ENCODE data around the gene TAOK3. TPM values are rescaled to one million over a fixed set of nuclear protein-coding genes. Genes with fewer than 3 reads are reported as not detected.

TAOK3 gene
- total RNA-seq, 1 donor from 2014 or later: 10.4 TPM

DNA sequence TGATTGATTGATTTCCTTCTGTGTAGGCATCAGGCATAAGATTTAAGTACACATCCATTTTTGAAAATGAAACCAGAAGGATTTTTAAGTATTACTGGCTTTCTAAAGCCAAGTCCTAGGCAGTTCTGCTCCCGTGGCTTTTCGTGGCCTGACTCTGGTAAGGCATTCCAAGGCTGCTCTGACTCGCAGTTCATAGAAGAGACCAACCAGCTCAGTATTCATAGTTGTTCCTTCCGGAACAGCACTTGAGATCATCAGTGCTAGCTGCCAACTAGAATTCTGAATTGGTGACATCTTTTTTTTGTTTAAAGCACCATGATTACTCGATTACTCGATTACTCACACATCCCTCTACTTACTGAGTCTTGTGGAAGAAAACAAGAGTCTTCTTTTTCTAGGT lies 29.5 kb upstream of the TAOK3 start:
- TF ChIP-seq, protein P1, sequence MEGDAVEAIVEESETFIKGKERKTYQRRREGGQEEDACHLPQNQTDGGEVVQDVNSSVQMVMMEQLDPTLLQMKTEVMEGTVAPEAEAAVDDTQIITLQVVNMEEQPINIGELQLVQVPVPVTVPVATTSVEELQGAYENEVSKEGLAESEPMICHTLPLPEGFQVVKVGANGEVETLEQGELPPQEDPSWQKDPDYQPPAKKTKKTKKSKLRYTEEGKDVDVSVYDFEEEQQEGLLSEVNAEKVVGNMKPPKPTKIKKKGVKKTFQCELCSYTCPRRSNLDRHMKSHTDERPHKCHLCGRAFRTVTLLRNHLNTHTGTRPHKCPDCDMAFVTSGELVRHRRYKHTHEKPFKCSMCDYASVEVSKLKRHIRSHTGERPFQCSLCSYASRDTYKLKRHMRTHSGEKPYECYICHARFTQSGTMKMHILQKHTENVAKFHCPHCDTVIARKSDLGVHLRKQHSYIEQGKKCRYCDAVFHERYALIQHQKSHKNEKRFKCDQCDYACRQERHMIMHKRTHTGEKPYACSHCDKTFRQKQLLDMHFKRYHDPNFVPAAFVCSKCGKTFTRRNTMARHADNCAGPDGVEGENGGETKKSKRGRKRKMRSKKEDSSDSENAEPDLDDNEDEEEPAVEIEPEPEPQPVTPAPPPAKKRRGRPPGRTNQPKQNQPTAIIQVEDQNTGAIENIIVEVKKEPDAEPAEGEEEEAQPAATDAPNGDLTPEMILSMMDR (conservative IDR thresholded peaks at IDR 0.05; ENCODE audit: low read depth, low read length): no peak
- no peak overlapping the region for H3K4me3 ChIP-seq (ENCODE audit: low read depth, low read length)
- no peak for DNase-seq (ENCODE audit: low read depth)

DNA sequence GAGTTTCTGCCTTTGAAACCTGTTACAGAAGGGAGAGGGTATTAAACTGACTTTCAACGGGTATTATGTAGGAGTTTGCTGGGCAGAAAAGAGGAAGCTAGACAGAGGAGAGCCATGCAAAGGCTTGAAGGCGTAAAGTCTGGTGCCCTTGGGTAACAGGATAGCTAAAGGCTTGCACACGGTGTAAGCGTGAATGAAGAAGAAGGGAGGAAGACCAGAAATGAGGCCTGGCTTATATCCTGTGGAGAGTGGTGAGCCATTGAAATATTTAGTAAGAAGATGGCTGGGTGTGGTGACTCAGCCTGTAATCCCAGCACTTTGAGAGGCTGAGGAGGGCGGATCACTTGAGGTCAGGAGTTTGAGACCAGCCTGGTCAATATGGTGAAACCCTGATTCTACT lies 26.2 kb upstream of the TAOK3 start:
- no peak for DNase-seq (ENCODE audit: low read depth)
- TF ChIP-seq, protein P1 (conservative IDR thresholded peaks at IDR 0.05; ENCODE audit: low read depth, low read length): no peak
- no peak overlapping the region for H3K4me3 ChIP-seq (ENCODE audit: low read depth, low read length)

DNA sequence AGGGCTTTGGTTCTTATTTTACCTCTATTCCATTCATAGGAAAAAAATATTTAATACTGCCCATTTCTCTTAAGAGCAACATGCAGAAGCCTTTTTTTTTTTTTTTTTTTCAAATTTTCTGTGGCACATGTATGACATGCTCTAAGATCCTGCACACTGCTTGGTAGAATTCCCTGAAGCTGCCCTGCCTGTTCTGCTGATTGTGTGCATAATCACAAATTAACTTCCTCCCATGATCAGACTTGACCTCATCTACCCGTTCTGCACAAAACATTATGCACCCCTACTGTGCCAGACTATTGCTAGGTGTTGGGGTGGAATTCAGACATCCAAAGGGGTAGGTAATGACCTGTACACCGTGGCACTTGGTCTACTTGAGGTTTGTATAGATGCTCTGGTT lies 25.8 kb upstream of the TAOK3 start:
- TF ChIP-seq, protein P1 (conservative IDR thresholded peaks at IDR 0.05; ENCODE audit: low read depth, low read length): no peak
- no peak overlapping the region for H3K4me3 ChIP-seq (ENCODE audit: low read depth, low read length)
- DNase-seq (ENCODE audit: low read depth): no peak

DNA sequence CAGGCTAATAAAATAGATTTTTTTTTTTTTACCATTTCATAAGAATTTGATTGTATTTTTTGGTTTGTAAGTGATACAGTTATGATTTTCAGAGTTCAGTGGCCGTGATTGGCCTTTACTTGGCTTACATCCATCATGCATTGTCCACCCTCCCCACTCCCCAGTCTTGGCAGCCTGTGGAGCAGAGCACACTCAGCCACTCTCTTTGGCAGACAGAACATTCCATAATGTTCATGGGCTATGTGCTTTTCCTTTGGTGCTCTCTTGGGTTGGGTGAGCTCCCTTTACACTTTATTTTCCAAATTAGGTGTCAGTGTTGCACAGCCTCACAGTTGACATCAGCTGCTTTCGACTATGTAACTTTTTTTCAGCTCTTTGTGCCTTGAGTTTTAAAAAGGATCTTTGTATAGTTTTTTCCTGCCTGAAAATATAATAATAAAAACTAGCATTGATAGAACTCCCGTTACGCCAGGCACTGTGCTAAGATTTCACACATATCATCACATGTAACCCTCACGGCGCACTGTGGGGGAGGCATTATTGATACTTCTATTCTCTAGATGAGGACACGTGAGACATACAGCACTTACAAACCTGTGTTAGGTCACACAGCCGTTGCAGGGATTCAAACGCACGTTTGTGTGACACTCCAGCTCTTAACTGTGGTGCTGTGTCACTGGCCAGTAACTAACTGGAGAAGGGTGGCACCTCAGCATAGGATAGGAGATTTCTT lies 25.2 kb upstream of the TAOK3 start:
- DNase-seq (ENCODE audit: low read depth): no peak
- H3K4me3 ChIP-seq (ENCODE audit: low read depth, low read length): no peak overlapping the region
- TF ChIP-seq, protein P1 (conservative IDR thresholded peaks at IDR 0.05; ENCODE audit: low read depth, low read length): no peak

DNA sequence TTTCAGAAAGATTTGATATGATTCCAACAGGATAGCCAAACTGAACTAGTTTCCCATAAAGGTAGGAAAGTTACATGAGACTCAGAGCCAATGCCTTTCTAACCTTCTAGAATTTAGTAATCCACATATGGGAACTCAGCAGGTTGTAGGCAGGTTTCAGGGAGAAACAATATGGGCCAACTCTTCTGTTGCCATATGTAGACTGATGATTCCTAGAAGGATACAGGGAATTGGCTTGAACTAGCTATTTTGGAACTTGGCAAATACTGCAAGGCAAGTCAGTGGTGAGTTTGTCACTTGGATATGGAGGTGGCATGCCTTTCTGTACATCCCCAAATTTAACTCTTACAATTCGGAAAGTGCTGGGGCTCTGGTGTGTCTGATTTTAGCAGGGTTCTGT lies 19.1 kb upstream of the TAOK3 start:
- H3K4me3 ChIP-seq (ENCODE audit: low read depth, low read length): no peak overlapping the region
- TF ChIP-seq, protein P1 (conservative IDR thresholded peaks at IDR 0.05; ENCODE audit: low read depth, low read length): no peak
- DNase-seq (ENCODE audit: low read depth): no peak

DNA sequence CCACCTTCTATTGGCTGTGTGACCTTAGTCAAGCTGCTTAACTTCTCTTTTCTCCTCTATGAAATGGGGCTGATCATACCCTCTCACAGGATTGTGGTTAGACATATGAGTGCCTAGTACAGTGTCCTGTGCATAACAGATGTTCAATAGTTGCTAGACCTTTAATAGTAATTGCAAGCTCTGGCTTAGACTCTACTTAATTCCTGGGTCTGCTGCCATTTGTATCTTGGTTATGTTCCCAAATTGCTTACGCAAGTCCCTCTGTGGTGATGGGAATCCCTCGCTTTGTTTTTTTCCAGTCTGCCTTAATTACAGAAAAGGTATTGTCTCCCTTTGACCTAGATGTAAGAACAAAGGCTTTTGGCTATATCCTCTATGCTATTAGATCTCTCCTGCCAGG lies 18.7 kb upstream of the TAOK3 start:
- TF ChIP-seq, protein P1 (conservative IDR thresholded peaks at IDR 0.05; ENCODE audit: low read depth, low read length): no peak

DNA sequence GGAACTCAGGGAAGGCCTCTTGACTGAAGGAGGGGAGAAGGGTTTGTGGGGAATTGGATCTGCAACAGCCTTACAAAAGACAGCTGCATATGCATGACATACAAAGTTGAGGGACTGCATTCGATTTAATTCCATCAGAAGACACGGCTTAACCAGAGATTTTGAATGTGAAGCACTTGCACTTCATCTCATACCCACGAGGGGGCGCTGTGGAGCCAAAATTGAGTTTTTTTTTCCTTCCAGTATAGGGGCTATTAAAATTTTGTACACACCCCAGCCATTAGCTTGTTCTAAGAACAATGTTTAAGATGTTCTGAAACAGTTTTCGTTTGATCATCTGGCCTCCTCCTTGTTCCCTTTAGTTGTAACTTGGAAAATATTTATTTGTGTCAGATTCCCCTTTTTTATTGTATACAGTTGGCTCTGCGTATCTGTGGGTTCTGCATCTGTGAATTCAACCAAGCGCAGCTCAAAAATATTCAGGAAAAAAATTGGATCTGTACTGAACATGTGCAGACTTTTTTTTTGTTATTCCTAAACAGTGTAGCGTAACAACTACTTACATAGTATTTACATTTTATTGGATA lies 5.3 kb upstream of the TAOK3 start:
- TF ChIP-seq, protein P1 (conservative IDR thresholded peaks at IDR 0.05; ENCODE audit: low read depth, low read length): peak; percentile 91
- H3K4me3 ChIP-seq (ENCODE audit: low read depth, low read length): peak overlapping the region; percentile 83
- no peak for DNase-seq (ENCODE audit: low read depth)

More for the DNA sequence above, 18.7 kb upstream of the TAOK3 start:
- no peak for DNase-seq (ENCODE audit: low read depth)
- H3K4me3 ChIP-seq (ENCODE audit: low read depth, low read length): no peak overlapping the region

All from epithelial cell of proximal tubule (primary cell).